OCI-LY3 (cell line): ENCODE data around the gene SMARCE1.

ENCODE experiments used
- H2AFZ ChIP-seq: fragments of 200-600, 300-600 bp; shearing (Covaris generic); 2 replicates; pipeline ENCODE4 v1.6.0; 2014; ENCODE audit warnings: antibody characterized with exemption, low read depth, low read length
- H3K27ac ChIP-seq: fragments of 200-600, 300-600 bp; sonication (generic); 2 replicates; pipeline ENCODE4 v1.5.1; 2014; ENCODE audit warnings: mild to moderate bottlenecking, low read length, moderate library complexity, mixed read lengths
- H3K27me3 ChIP-seq: fragments of 200-600, 300-600 bp; sonication (generic); 2 replicates; pipeline ENCODE4 v1.6.1; 2014; ENCODE audit warnings: low read depth, low read length, mixed read lengths
- H3K36me3 ChIP-seq: fragments of 200-600, 300-600 bp; sonication (generic); replicated peaks from 2 replicates; pipeline ENCODE3; 2014; ENCODE audit warnings: low read depth, low read length, mixed read lengths
- H3K4me1 ChIP-seq: fragments of 300-600, 200-600 bp; sonication (generic); 2 replicates; pipeline ENCODE4 v1.6.1; 2014; ENCODE audit warnings: low read length, mixed read lengths
- H3K4me2 ChIP-seq: fragments of 200-600, 300-600 bp; sonication (generic); 2 replicates; pipeline ENCODE4 v1.6.1; 2014; ENCODE audit warnings: low read length, mixed read lengths
- H3K4me3 ChIP-seq: fragments of 300-600, 200-600 bp; sonication (generic); 2 replicates; pipeline ENCODE4 v1.5.1; 2014; ENCODE audit warnings: antibody characterized with exemption, mild to moderate bottlenecking, low read length, moderate library complexity
- H3K79me2 ChIP-seq: fragments of 300-600, 200-600 bp; shearing (Covaris generic); 2 replicates; pipeline ENCODE4 v1.6.1; 2014; ENCODE audit warnings: mild to moderate bottlenecking, low read length, mixed read lengths
- H3K9ac ChIP-seq: fragments of 300-600, 200-600 bp; shearing (Covaris generic); 2 replicates; pipeline ENCODE4 v1.6.0; 2014; ENCODE audit warnings: mild to moderate bottlenecking, low read length, moderate library complexity
- H3K9me3 ChIP-seq: fragments of 200-600, 300-600 bp; shearing (Covaris generic); 2 replicates; pipeline ENCODE4 v1.6.1; 2014; ENCODE audit warnings: low read length, mixed read lengths; ENCODE audit not compliant: insufficient read depth
- H4K20me1 ChIP-seq: fragments of 200-600, 300-600 bp; sonication (generic); 2 replicates; pipeline ENCODE4 v1.6.1; 2016; ENCODE audit warnings: low read length, mixed read lengths; ENCODE audit not compliant: insufficient read depth
- CTCF ChIP-seq: fragments of 200-600, 300-600 bp; sonication (generic); IDR thresholded peaks from 2 replicates; pipeline ENCODE4 v1.5.1; 2014; ENCODE audit warnings: antibody characterized with exemption, low read length, low read depth
- EZH2phosphoT487 ChIP-seq: fragments of 200-600 bp; shearing (Covaris generic); IDR thresholded peaks from 2 replicates; pipeline ENCODE4 v1.6.1; 2018; ENCODE audit warnings: antibody characterized with exemption, mixed run types, low read depth

SMARCE1 gene

GRCh38 chr17:40625311-40625710 is 22.3 kb downstream of the SMARCE1 start:
- Histone ChIP-seq H3K36me3 (peaks cover 16% of the 10 kb centered on the region), H3K4me3 (peak overlapping the region; percentile 50), H4K20me1 (no peaks in the 10 kb centered on the region), H3K4me1 (peaks cover 47% of the 10 kb centered on the region), H3K27me3 (no peaks in the 10 kb centered on the region), H3K27ac (peak overlapping the region; percentile 75), H3K4me2 (peak overlapping the region; percentile 64), H2AFZ (no peak overlapping the region), H3K9me3 (no peaks in the 10 kb centered on the region), H3K79me2 (no peaks in the 10 kb centered on the region), H3K9ac (peak overlapping the region; percentile 45; the same call in 1 of the 2 replicates)
- no peak for TF ChIP-seq CTCF
- no peak for TF ChIP-seq EZH2phosphoT487

DNA sequence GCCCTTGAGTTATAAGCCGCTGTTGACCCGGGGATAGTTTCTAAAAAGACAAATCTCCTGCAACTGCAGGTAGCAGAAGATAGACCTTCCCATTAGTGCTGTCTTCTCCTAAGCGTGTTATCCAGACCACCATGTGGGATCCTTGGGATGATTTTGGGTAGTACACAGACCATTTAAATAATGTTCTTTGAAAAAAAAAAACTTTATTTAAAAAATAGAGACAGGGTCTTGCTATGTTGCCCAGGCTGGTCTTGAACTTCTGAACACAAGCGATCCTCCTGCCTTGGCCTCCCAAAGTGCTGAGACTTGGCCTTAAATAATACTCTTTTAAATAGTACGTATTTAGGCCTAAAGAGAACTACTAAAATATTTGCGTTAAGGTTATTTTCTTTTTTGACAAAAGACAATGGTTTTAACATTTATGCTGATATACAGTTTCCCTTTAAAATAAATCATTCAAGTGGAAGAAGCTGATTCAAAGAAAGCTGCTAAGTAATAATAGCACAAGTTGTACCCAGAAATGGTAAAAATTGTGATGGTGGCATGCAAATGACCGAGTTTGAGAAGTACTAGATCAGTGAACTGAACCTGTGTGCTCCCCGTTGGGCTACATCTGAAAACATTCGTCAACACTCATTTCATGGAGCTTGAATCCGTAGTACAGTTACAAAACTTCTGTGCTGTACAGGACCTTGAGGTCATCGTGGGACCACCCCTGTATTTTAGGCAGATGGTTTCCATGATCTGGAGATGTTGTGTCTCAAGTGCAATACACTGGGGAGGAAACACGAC is 24.0 kb downstream of the SMARCE1 start:
- Histone ChIP-seq H3K4me2 (peak overlapping the region; percentile 64), H4K20me1 (no peaks in the 10 kb centered on the region), H3K4me3 (peak overlapping the region; percentile 50), H2AFZ (peak overlapping the region; percentile 26), H3K36me3 (peaks cover 7% of the 10 kb centered on the region), H3K9me3 (no peaks in the 10 kb centered on the region), H3K4me1 (peaks cover 59% of the 10 kb centered on the region), H3K9ac (peak overlapping the region; percentile 45), H3K79me2 (no peaks in the 10 kb centered on the region), H3K27ac (peak overlapping the region; percentile 75), H3K27me3 (no peaks in the 10 kb centered on the region)
- TF ChIP-seq CTCF (no peak), EZH2phosphoT487 (no peak)

GRCh38 chr17:40622509-40622928 is 25.1 kb downstream of the SMARCE1 start:
- Histone ChIP-seq H3K4me3 (no peak overlapping the region), H3K4me1 (peaks cover 69% of the 10 kb centered on the region), H4K20me1 (no peaks in the 10 kb centered on the region), H3K9ac (no peak overlapping the region), H2AFZ (no peak overlapping the region), H3K36me3 (peaks cover 4% of the 10 kb centered on the region), H3K79me2 (no peaks in the 10 kb centered on the region), H3K27ac (no peak overlapping the region), H3K9me3 (no peaks in the 10 kb centered on the region), H3K27me3 (no peaks in the 10 kb centered on the region), H3K4me2 (no peak overlapping the region)
- TF ChIP-seq CTCF, result no peak
- no peak for TF ChIP-seq EZH2phosphoT487

DNA sequence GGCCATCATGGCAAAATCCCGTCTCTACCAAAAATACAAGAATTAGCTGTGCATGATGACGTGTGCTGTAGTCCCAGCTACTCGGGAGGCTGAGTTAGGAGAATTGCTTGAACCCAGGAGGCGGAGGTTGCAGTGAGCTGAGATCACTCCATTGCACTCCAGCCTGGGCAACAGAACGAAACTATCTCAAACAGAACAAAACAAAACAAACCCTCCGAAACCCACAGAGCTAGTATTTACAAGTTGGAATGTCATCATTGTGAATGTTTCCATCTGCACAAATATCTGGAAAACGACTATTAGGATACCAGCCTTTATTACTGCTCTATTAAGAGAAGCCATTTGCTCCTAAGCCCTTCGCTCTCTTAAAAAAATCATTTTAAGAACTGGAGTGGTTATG is 26.0 kb downstream of the SMARCE1 start:
- Histone ChIP-seq H4K20me1 (no peaks in the 10 kb centered on the region), H3K9me3 (no peaks in the 10 kb centered on the region), H3K36me3 (no peaks in the 10 kb centered on the region), H3K4me2 (no peak overlapping the region), H3K27ac (no peak overlapping the region), H3K4me1 (peaks cover 78% of the 10 kb centered on the region), H3K79me2 (0 out of 2 replicates have a peak, but pooled peaks cover 2% of the 10 kb centered on the region), H3K4me3 (no peak overlapping the region), H3K27me3 (no peaks in the 10 kb centered on the region), H2AFZ (no peak overlapping the region), H3K9ac (no peak overlapping the region)
- no peak for TF ChIP-seq CTCF
- TF ChIP-seq EZH2phosphoT487, result no peak
